ENCODE measurements around the gene GET3.

Gene GET3

DNA sequence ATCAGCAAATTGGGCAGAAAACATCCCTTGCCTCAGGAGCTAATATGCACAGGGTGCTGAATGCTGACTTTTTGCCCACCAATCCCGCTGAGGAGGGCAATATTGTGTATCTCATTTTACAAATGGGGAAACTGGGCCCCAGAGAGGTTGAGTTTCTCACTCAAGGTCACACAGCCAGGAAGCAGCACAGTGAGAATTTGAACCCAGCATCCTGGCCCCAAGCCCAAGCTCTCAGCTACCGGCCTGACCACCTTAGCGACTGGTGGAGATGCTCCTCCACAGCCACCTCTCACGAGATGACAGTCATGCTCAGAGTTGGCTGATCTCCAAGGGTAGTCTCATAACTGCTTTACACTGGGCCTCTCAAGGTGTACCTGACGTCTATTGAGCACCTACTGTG lies 44.3 kb upstream of the GET3 start:
- Histone ChIP-seq H3K36me3 (ENCODE audit: low read length) (no peaks in the 10 kb centered on the region), H4K20me1 (ENCODE audit: low read depth, low read length) (no peaks in the 10 kb centered on the region), H3K9me3 (ENCODE audit: insufficient read depth, low read length) (no peaks in the 10 kb centered on the region), H3F3A (ENCODE audit: insufficient read depth) (peaks cover 10% of the 10 kb centered on the region), H2AFZ (ENCODE audit: low read depth, low read length, severe bottlenecking) (no peak overlapping the region), H3K9me2 (replicated peaks; ENCODE audit: insufficient read depth, low read length) (no peaks in the 10 kb centered on the region), H3K4me3 (ENCODE audit: insufficient read depth, low read length, poor library complexity, severe bottlenecking) (no peak overlapping the region), H3K9ac (ENCODE audit: low read length) (no peak overlapping the region), H3K4me2 (ENCODE audit: low read depth, low read length, poor library complexity, severe bottlenecking) (no peak overlapping the region), H3K27ac (ENCODE audit: low read depth, low read length) (no peak overlapping the region), H3K79me2 (ENCODE audit: insufficient read depth, low read length) (no peaks in the 10 kb centered on the region), H3K27me3 (ENCODE audit: low read length) (no peaks in the 10 kb centered on the region)
- no peak for TF ChIP-seq CTCF (IDR thresholded peaks at IDR 0.05; ENCODE audit: insufficient read depth, low read length, poor library complexity, severe bottlenecking)
- no peak for TF ChIP-seq EZH2phosphoT487 (conservative IDR thresholded peaks at IDR 0.05; ENCODE audit: low read length)

GRCh38 chr19:12694641-12695040 lies 42.7 kb upstream of the GET3 start:
- Histone ChIP-seq H3K9ac (ENCODE audit: low read length) (no peak overlapping the region), H3K79me2 (ENCODE audit: insufficient read depth, low read length) (no peaks in the 10 kb centered on the region), H3K27me3 (ENCODE audit: low read length) (no peaks in the 10 kb centered on the region), H3F3A (ENCODE audit: insufficient read depth) (peaks cover 24% of the 10 kb centered on the region), H2AFZ (ENCODE audit: low read depth, low read length, severe bottlenecking) (no peak overlapping the region), H3K4me2 (ENCODE audit: low read depth, low read length, poor library complexity, severe bottlenecking) (no peak overlapping the region), H3K9me2 (replicated peaks; ENCODE audit: insufficient read depth, low read length) (no peaks in the 10 kb centered on the region), H3K27ac (ENCODE audit: low read depth, low read length) (no peak overlapping the region), H4K20me1 (ENCODE audit: low read depth, low read length) (no peaks in the 10 kb centered on the region), H3K36me3 (ENCODE audit: low read length) (no peaks in the 10 kb centered on the region), H3K4me3 (ENCODE audit: insufficient read depth, low read length, poor library complexity, severe bottlenecking) (no peak overlapping the region), H3K9me3 (ENCODE audit: insufficient read depth, low read length) (no peaks in the 10 kb centered on the region)
- TF ChIP-seq CTCF (IDR thresholded peaks at IDR 0.05; ENCODE audit: insufficient read depth, low read length, poor library complexity, severe bottlenecking) (no peak), EZH2phosphoT487 (conservative IDR thresholded peaks at IDR 0.05; ENCODE audit: low read length) (no peak)

- Histone ChIP-seq H3K9me3 (ENCODE audit: insufficient read depth, low read length) (no peaks in the 10 kb centered on the region), H3K9ac (ENCODE audit: low read length) (no peak overlapping the region)
- TF ChIP-seq EZH2phosphoT487 (conservative IDR thresholded peaks at IDR 0.05; ENCODE audit: low read length): no peak
- TF ChIP-seq CTCF (IDR thresholded peaks at IDR 0.05; ENCODE audit: insufficient read depth, low read length, poor library complexity, severe bottlenecking): no peak
Observed at GRCh38 chr19:12695096-12695495, 42.2 kb upstream of the GET3 start.

More at GRCh38 chr19:12695096-12695495, 42.2 kb upstream of the GET3 start:
- H3F3A ChIP-seq (ENCODE audit: insufficient read depth): peaks cover 24% of the 10 kb centered on the region
- no peaks in the 10 kb centered on the region for H3K9me2 ChIP-seq (replicated peaks; ENCODE audit: insufficient read depth, low read length)
- H3K79me2 ChIP-seq (ENCODE audit: insufficient read depth, low read length): no peaks in the 10 kb centered on the region
- H3K36me3 ChIP-seq (ENCODE audit: low read length): no peaks in the 10 kb centered on the region
- no peaks in the 10 kb centered on the region for H4K20me1 ChIP-seq (ENCODE audit: low read depth, low read length)
- H3K27ac ChIP-seq (ENCODE audit: low read depth, low read length): no peak overlapping the region
- no peak overlapping the region for H3K4me2 ChIP-seq (ENCODE audit: low read depth, low read length, poor library complexity, severe bottlenecking)
- H3K4me3 ChIP-seq (ENCODE audit: insufficient read depth, low read length, poor library complexity, severe bottlenecking): no peak overlapping the region
- H2AFZ ChIP-seq (ENCODE audit: low read depth, low read length, severe bottlenecking): no peak overlapping the region
- H3K27me3 ChIP-seq (ENCODE audit: low read length): no peaks in the 10 kb centered on the region

All from SU-DHL-6 (cell line).